ENCODE measurements around the gene RGS14. TPM values are rescaled to one million over a fixed set of nuclear protein-coding genes. Genes with fewer than 3 reads are reported as not detected.

The RGS14 gene
- total and polyA plus RNA-seq, 2 donors (not counting 3 experiments of a cell fraction or from before 2014, with no cell fraction given): 4.3 to 7.3 TPM

DNA sequence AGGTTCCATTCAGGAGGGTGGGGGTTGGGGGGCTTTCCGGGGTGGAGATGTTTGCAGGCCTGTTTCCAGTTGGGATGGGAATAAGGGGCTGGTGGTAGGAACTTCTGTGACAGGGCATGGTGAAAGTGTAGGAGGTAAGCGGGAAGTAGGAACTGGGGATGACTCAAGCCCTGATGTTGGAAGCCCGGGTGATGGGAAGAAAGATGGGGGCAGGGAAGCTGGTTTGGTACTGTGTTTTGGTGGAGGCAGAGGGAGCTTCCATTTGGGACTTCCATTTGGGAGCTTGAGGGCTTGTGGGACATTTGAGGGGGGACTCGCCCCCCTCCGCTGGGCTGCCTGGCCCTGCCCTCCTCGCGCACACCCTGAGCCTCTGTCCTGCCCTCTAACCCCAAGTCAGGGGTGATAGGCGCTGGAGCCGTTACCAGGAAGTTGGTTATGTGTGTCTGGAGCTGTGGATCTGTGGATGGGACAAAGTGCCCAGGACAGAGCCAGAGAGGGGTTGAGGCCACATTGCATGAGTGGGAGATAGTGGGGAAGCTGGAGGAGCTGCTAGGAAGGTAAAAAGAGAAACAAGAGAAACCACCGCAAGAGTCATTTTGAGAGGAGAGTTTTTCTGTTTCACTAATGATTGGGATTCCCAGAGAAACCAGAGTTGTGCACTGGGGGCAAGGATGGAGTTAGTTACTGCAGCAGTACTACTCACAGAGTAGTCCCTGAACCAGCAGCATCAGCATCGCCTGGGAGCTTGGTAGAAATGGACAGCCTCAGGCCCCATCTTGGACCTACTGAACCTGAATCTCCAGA, 6.6 kb downstream of the RGS14 start:
- peaks cover 16% of the 10 kb centered on the region for H3K4me1 ChIP-seq (ENCODE audit: control insufficient read depth, extremely low read depth, insufficient read depth, low read length)
- no TSS peak for BruUV-seq (replicated peaks)
- H3K9ac ChIP-seq (replicated peaks; ENCODE audit: extremely low read depth, insufficient read depth, low read length): no peak overlapping the region
- no peak for FAIRE-seq
- TF ChIP-seq, protein P1, sequence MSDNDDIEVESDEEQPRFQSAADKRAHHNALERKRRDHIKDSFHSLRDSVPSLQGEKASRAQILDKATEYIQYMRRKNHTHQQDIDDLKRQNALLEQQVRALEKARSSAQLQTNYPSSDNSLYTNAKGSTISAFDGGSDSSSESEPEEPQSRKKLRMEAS (IDR thresholded peaks at IDR 0.05; ENCODE audit: insufficient read depth, insufficient read length): no peak
- TF ChIP-seq, protein P2, sequence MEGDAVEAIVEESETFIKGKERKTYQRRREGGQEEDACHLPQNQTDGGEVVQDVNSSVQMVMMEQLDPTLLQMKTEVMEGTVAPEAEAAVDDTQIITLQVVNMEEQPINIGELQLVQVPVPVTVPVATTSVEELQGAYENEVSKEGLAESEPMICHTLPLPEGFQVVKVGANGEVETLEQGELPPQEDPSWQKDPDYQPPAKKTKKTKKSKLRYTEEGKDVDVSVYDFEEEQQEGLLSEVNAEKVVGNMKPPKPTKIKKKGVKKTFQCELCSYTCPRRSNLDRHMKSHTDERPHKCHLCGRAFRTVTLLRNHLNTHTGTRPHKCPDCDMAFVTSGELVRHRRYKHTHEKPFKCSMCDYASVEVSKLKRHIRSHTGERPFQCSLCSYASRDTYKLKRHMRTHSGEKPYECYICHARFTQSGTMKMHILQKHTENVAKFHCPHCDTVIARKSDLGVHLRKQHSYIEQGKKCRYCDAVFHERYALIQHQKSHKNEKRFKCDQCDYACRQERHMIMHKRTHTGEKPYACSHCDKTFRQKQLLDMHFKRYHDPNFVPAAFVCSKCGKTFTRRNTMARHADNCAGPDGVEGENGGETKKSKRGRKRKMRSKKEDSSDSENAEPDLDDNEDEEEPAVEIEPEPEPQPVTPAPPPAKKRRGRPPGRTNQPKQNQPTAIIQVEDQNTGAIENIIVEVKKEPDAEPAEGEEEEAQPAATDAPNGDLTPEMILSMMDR (IDR thresholded peaks at IDR 0.05; ENCODE audit: extremely low read depth in 1 of 2, insufficient read depth in 1 of 2, low read depth in 1 of 2, low read length in 2 of 2): no peak
- TF ChIP-seq FOS (IDR thresholded peaks at IDR 0.05; ENCODE audit: borderline replicate concordance, insufficient read depth, low read length) (no peak), EZH2 (IDR thresholded peaks at IDR 0.05; ENCODE audit: borderline replicate concordance, low read depth, low read length, severe bottlenecking) (no peak)
- intact Hi-C loops (cut with micrococcal nuclease) (no loop called here), dilution Hi-C loops (cut with MboI; ENCODE audit: extremely low pct_ligation_motif_present, low sequenced_read_pairs) (loop anchor here (5.0 kb wide), 1 partner anchor 42 kb away; no protein-coding TSS in a partner anchor)
- H3K79me2 ChIP-seq (ENCODE audit: control insufficient read depth, insufficient read depth, low read length): no peaks in the 10 kb centered on the region
- POLR2A ChIA-PET: no interaction called here
- no peak overlapping the region for H2AFZ ChIP-seq (ENCODE audit: low read depth, low read length)
- DNase-seq (ENCODE audit: low read depth, low spot score): no peak
- H3K9me3 ChIP-seq (replicated peaks; ENCODE audit: control insufficient read depth, insufficient read depth, low read length): no peaks in the 10 kb centered on the region
- no peaks in the 10 kb centered on the region for H3K9me1 ChIP-seq (replicated peaks; ENCODE audit: control insufficient read depth, extremely low read depth, insufficient read depth, low read length)
- CTCF ChIA-PET: interaction anchor here (1.1 kb wide), 1 partner anchor 26 kb away, joined by 3 read pairs; no protein-coding TSS in a partner anchor
- no peaks in the 10 kb centered on the region for H4K20me1 ChIP-seq (replicated peaks; ENCODE audit: control insufficient read depth, extremely low read depth, insufficient read depth, low read length)
- no peaks in the 10 kb centered on the region for H3K27me3 ChIP-seq (ENCODE audit: control insufficient read depth in 2 of 2, insufficient read depth in 2 of 2, low read length in 2 of 2)
- no peaks in the 10 kb centered on the region for H3K36me3 ChIP-seq (ENCODE audit: control insufficient read depth in 2 of 2, extremely low read depth in 1 of 2, insufficient read depth in 2 of 2, low read length in 2 of 2)
- H3K4me3 ChIP-seq (replicated peaks in 1 of 3; ENCODE audit: insufficient read depth in 1 of 3, low read depth in 1 of 3, low read length in 3 of 3): no peak overlapping the region
- H3K4me2 ChIP-seq (ENCODE audit: insufficient read depth, low read length): no peak overlapping the region
- H3K27ac ChIP-seq (ENCODE audit: insufficient read depth, low read depth, low read length): no peak overlapping the region
